ENCODE data around the gene CENPF. TPM values are rescaled to one million over a fixed set of nuclear protein-coding genes. Genes with fewer than 3 reads are reported as not detected.
"Not testable (repeated sequence)": the region's sequence is repeated elsewhere in the genome, so short reads cannot be mapped to it uniquely, and the experiment has no call there.

CENPF gene
- polyA plus RNA-seq, 4 donors: 76.7 to 94.8 (median 82.5) TPM

- DNase-seq (ENCODE audit: low read depth in 4 of 4, low spot score in 2 of 4): no peak
These were observed 55.2 kb downstream of the CENPF start for GRCh38 chr1:214658175-214658574.

GRCh38 chr1:214658785-214659184 lies 55.8 kb downstream of the CENPF start:
- DNase-seq (ENCODE audit: low read depth in 4 of 4, low spot score in 2 of 4): peak in 2 of 4 donors; percentile 18 to 28

- DNase-seq (ENCODE audit: low read depth in 4 of 4, low spot score in 2 of 4): no peak
These were observed 57.2 kb downstream of the CENPF start for GRCh38 chr1:214660190-214660589.

GRCh38 chr1:214660900-214661299 lies 57.9 kb downstream of the CENPF start:
- peak in 2 of 4 donors; percentile 31 to 57 for DNase-seq (ENCODE audit: low read depth in 4 of 4, low spot score in 2 of 4)

GRCh38 chr1:214662223-214662785 lies 59.3 kb downstream of the CENPF start:
- DNase-seq (ENCODE audit: low read depth in 4 of 4, low spot score in 2 of 4): no peak

- no peak for DNase-seq (ENCODE audit: low read depth in 4 of 4, low spot score in 2 of 4)
These were observed 61.8 kb downstream of the CENPF start for GRCh38 chr1:214664651-214665433.

- no peak for DNase-seq (ENCODE audit: low read depth in 4 of 4, low spot score in 2 of 4)
These were observed 62.7 kb downstream of the CENPF start for GRCh38 chr1:214665606-214666110.

- DNase-seq (ENCODE audit: low read depth in 4 of 4, low spot score in 2 of 4): no peak
These were observed 63.7 kb downstream of the CENPF start for GRCh38 chr1:214666674-214667073.

GRCh38 chr1:214670098-214670497 lies 67.1 kb downstream of the CENPF start:
- DNase-seq (ENCODE audit: low read depth in 4 of 4, low spot score in 2 of 4): peak in 2 of 4 donors; percentile 23

GRCh38 chr1:214673029-214673428 lies 70.0 kb downstream of the CENPF start:
- not testable (repeated sequence) for DNase-seq (ENCODE audit: low read depth in 4 of 4, low spot score in 2 of 4)

- no peak for DNase-seq (ENCODE audit: low read depth in 4 of 4, low spot score in 2 of 4)
These were observed 70.6 kb downstream of the CENPF start for GRCh38 chr1:214673576-214673975.

GRCh38 chr1:214675524-214675923 lies 72.5 kb downstream of the CENPF start:
- not testable (repeated sequence) for DNase-seq (ENCODE audit: low read depth in 4 of 4, low spot score in 2 of 4)

- DNase-seq (ENCODE audit: low read depth in 4 of 4, low spot score in 2 of 4): no peak
These were observed 73.8 kb downstream of the CENPF start for GRCh38 chr1:214676747-214677146.

GRCh38 chr1:214677945-214678344 lies 75.0 kb downstream of the CENPF start:
- DNase-seq (ENCODE audit: low read depth in 4 of 4, low spot score in 2 of 4): no peak

GRCh38 chr1:214678386-214678785 lies 75.4 kb downstream of the CENPF start:
- DNase-seq (ENCODE audit: low read depth in 4 of 4, low spot score in 2 of 4): no peak

GRCh38 chr1:214683621-214684020 lies 80.6 kb downstream of the CENPF start:
- no peak for DNase-seq (ENCODE audit: low read depth in 4 of 4, low spot score in 2 of 4)

- no peak for DNase-seq (ENCODE audit: low read depth in 4 of 4, low spot score in 2 of 4)
These were observed 82.9 kb downstream of the CENPF start for GRCh38 chr1:214685906-214686305.

- DNase-seq (ENCODE audit: low read depth in 4 of 4, low spot score in 2 of 4): no peak
These were observed 83.5 kb downstream of the CENPF start for GRCh38 chr1:214686497-214686896.

- no peak for DNase-seq (ENCODE audit: low read depth in 4 of 4, low spot score in 2 of 4)
These were observed 85.9 kb downstream of the CENPF start for GRCh38 chr1:214688891-214689290.

GRCh38 chr1:214694769-214695168 lies 91.8 kb downstream of the CENPF start:
- no peak for DNase-seq (ENCODE audit: low read depth in 4 of 4, low spot score in 2 of 4)

GRCh38 chr1:214698559-214698958 lies 95.6 kb downstream of the CENPF start:
- no peak for DNase-seq (ENCODE audit: low read depth in 4 of 4, low spot score in 2 of 4)

GRCh38 chr1:214700437-214700836 lies 97.4 kb downstream of the CENPF start:
- peak in 1 of 4 donors; percentile 2 for DNase-seq (ENCODE audit: low read depth in 4 of 4, low spot score in 2 of 4)

All from left renal cortex interstitium (tissue), 4 donors.